Measurements from ENCODE around the gene PTGDR2.

- TF ChIP-seq CTCF (IDR thresholded peaks at IDR 0.05; ENCODE audit: insufficient read depth, low read length) (no peak), POLR2AphosphoS5 (IDR thresholded peaks at IDR 0.05; ENCODE audit: low read depth) (no peak)
- TF ChIP-seq, protein P1, sequence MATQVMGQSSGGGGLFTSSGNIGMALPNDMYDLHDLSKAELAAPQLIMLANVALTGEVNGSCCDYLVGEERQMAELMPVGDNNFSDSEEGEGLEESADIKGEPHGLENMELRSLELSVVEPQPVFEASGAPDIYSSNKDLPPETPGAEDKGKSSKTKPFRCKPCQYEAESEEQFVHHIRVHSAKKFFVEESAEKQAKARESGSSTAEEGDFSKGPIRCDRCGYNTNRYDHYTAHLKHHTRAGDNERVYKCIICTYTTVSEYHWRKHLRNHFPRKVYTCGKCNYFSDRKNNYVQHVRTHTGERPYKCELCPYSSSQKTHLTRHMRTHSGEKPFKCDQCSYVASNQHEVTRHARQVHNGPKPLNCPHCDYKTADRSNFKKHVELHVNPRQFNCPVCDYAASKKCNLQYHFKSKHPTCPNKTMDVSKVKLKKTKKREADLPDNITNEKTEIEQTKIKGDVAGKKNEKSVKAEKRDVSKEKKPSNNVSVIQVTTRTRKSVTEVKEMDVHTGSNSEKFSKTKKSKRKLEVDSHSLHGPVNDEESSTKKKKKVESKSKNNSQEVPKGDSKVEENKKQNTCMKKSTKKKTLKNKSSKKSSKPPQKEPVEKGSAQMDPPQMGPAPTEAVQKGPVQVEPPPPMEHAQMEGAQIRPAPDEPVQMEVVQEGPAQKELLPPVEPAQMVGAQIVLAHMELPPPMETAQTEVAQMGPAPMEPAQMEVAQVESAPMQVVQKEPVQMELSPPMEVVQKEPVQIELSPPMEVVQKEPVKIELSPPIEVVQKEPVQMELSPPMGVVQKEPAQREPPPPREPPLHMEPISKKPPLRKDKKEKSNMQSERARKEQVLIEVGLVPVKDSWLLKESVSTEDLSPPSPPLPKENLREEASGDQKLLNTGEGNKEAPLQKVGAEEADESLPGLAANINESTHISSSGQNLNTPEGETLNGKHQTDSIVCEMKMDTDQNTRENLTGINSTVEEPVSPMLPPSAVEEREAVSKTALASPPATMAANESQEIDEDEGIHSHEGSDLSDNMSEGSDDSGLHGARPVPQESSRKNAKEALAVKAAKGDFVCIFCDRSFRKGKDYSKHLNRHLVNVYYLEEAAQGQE (IDR thresholded peaks at IDR 0.05; ENCODE audit: insufficient replicate concordance, low read depth) = no peak
Measured at GRCh38 chr11:60825790-60826189, 30.0 kb downstream of the PTGDR2 start.

All from HL-60 (cell line).